Ascending aorta (tissue), 2 donors: Measurements from ENCODE around the gene TAF1. TPM values are rescaled to one million over a fixed set of nuclear protein-coding genes. Genes with fewer than 3 reads are reported as not detected.
"Not testable (repeated sequence)": the region's sequence is repeated elsewhere in the genome, so short reads cannot be mapped to it uniquely, and the experiment has no call there.

Source experiments
- DNase-seq, 2 donors: peaks; one replicate each; pipeline ENCODE4 v3.0.0-alpha.2; 2019; ENCODE audit warnings: low spot score in 2 of 2
- H3K27ac ChIP-seq, 2 donors: fragments of 200-600 bp; sonication (generic); one replicate each; pipeline ENCODE4 v1.5.1; 2016 to 2017; ENCODE audit warnings: mild to moderate bottlenecking in 1 of 2
- H3K27me3 ChIP-seq: fragments of 200-600 bp; sonication (generic); one replicate; pipeline ENCODE4 v1.5.1; 2017
- H3K36me3 ChIP-seq, 2 donors: fragments of 200-600 bp; sonication (generic); one replicate each; pipeline ENCODE4 v1.5.1; 2016
- H3K4me1 ChIP-seq, 2 donors: fragments of 200-600 bp; sonication (generic); one replicate each; pipeline ENCODE4 v1.5.1; 2016 to 2017; ENCODE audit warnings: mild to moderate bottlenecking in 1 of 2
- H3K4me3 ChIP-seq, 2 donors: fragments of 200-600 bp; sonication (generic); one replicate each; pipeline ENCODE4 v1.5.1; 2016 to 2017; ENCODE audit warnings: mild to moderate bottlenecking in 1 of 2
- H3K9me3 ChIP-seq, 2 donors: fragments of 200-600 bp; sonication (generic); one replicate each; pipeline ENCODE4 v1.5.1; 2016
- intact Hi-C: fragments of 100-400 bp; cut with DNase I; formaldehyde crosslinking; loops from one replicate; pipeline ENCODE4 v1.15.1; 2023
- total RNA-seq: library from RNA; depleted of rRNA; stranded (reverse); fragments of >200 nt; gene quantifications from one replicate; pipeline ENCODE4 v1.1.0, GENCODE V29; 2016
- TF ChIP-seq, protein P1 (sequence below), 3 experiments: fragments of 200-600 bp in 2 of 3; fragments of 450-650 bp in 1 of 3; sonication (generic) in 2 of 3; IDR thresholded peaks; one replicate each; pipeline ENCODE4 v1.5.1; 2016 to 2019; ENCODE audit warnings: antibody characterized with exemption in 3 of 3, mild to moderate bottlenecking in 1 of 3, moderate library complexity in 1 of 3

Gene TAF1
- total RNA-seq, 1 donor from 2014 or later: 63.2 TPM

DNA sequence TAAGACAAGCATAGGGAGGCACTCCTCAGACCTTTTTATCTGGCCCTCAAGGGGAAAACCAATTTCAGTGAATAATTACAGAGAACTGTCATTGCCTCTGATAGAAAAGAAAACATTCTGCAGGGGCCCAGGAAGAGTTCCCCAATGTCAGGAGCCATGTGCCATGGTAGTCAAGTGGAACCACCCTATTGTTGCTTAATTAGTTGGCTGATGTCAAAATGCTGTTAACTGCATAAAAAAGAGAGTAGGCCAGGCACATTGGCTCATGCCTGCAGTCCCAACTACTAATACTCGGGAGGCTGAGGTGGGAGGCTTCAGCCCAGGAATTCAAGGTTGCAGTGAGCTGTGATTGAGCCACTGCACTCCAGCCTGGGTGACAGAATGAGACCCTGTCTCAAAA lies 138.2 kb downstream of the TAF1 start:
- Histone ChIP-seq H3K27ac (no peak overlapping the region), H3K4me3 (no peak overlapping the region), H3K4me1 (no peaks in the 10 kb centered on the region), H3K36me3 (no peaks in the 10 kb centered on the region), H3K9me3 (no peaks in the 10 kb centered on the region), H3K27me3 (no peaks in the 10 kb centered on the region)
- intact Hi-C loops: no loop called here
- TF ChIP-seq, protein P1, sequence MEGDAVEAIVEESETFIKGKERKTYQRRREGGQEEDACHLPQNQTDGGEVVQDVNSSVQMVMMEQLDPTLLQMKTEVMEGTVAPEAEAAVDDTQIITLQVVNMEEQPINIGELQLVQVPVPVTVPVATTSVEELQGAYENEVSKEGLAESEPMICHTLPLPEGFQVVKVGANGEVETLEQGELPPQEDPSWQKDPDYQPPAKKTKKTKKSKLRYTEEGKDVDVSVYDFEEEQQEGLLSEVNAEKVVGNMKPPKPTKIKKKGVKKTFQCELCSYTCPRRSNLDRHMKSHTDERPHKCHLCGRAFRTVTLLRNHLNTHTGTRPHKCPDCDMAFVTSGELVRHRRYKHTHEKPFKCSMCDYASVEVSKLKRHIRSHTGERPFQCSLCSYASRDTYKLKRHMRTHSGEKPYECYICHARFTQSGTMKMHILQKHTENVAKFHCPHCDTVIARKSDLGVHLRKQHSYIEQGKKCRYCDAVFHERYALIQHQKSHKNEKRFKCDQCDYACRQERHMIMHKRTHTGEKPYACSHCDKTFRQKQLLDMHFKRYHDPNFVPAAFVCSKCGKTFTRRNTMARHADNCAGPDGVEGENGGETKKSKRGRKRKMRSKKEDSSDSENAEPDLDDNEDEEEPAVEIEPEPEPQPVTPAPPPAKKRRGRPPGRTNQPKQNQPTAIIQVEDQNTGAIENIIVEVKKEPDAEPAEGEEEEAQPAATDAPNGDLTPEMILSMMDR (IDR thresholded peaks at IDR 0.05): no peak
- DNase-seq: no peak

DNA sequence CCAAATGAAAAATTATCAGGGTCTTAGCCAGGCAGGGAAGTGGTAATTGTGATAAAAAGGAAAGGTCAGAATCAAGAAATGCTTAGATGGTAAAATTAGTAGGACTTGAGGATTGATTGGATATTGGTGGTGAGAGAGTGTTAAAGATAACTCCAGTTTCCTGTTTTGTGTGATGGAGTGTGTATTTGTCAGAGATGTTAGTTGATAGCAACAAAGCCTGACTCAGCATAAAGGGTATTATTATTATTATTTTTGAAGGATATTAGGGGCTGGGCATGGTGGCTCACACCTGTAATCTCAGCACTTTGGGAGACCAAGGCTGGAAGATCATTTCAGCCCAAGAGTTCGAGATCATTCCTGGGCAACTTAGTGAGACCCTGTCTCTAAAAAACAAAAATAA lies 143.1 kb downstream of the TAF1 start:
- no peak overlapping the region for H3K4me3 ChIP-seq
- intact Hi-C loops: no loop called here
- H3K36me3 ChIP-seq: no peaks in the 10 kb centered on the region
- TF ChIP-seq, protein P1 (IDR thresholded peaks at IDR 0.05): no peak
- H3K9me3 ChIP-seq: no peaks in the 10 kb centered on the region
- no peaks in the 10 kb centered on the region for H3K4me1 ChIP-seq
- H3K27me3 ChIP-seq: no peaks in the 10 kb centered on the region
- no peak for DNase-seq
- H3K27ac ChIP-seq: no peak overlapping the region

DNA sequence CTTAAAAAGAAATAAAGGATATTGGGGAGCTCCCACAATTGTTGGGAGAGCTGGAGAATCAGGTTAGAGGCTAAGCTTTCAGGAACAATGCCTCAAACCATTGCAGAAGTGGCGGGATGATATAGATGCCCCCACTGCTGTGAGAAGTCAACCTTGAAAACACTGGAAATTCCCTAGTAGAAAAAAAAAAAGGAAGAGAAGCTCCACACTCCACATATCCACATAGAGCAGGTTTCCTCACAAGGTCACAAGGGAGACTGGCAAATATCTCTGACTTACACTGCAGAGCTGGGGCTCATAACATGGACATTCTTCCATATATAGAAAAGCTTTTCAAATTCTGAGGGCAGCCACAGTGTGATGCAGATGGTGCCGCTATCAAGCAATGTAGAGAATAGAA lies 144.0 kb downstream of the TAF1 start:
- Histone ChIP-seq H3K9me3 (no peaks in the 10 kb centered on the region), H3K27me3 (no peaks in the 10 kb centered on the region), H3K4me1 (no peaks in the 10 kb centered on the region), H3K4me3 (no peak overlapping the region), H3K27ac (no peak overlapping the region), H3K36me3 (no peaks in the 10 kb centered on the region)
- DNase-seq: no peak
- TF ChIP-seq, protein P1 (IDR thresholded peaks at IDR 0.05): no peak
- intact Hi-C loops: no loop called here

DNA sequence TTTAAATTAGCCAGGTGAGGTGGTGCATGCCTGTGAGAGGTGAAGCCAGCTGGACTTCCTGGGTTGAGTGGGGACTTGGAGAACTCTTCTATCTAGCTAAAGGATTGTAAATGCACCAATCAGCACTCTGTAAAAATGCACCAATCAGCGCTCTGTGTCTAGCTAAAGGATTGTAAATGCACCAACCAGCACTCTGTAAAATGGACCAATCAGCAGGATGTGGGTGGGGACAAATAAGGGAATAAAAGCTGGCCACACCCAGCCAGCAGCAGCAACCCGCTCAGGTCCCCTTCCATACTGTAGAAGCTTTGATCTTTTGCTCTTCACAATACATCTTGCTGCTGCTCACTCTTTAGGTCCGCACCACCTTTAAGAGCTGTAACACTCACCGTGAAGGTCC lies 147.6 kb downstream of the TAF1 start:
- H3K36me3 ChIP-seq, H3K4me1 ChIP-seq, DNase-seq, H3K27ac ChIP-seq, intact Hi-C loops, H3K27me3 ChIP-seq, H3K4me3 ChIP-seq, H3K9me3 ChIP-seq: not testable (repeated sequence)

DNA sequence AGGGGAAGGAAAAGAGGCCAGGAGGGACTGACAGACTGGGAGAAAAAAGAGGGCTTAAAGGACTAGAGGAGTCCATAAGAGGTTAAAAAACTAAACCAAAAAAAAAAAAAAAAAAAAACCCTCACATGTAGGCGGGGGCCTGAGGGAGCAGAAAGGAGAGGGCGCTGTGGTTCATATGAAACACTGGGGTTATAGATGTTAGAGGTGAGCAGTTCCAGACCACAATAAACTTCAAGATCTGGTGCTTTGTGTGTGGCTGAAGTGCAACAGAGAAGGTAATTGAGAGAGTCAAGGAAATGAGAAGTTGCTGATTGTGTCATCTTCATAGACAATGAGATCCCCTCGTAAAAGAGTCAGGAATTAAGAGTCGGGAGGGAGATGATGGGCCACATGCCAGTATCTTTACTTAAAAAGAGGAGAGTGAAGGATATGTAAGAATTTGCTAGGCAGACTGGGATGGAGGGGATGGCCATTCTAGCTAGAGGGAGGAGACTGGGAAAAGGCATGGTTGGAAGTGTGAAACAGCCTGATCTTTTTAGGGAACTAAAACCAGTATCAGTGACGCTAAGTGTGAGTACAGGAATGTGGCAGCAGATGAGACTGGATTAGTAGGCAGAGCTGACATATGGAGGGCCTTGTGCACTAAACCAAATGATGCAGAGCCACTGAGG lies 148.3 kb downstream of the TAF1 start:
- no peak overlapping the region for H3K27ac ChIP-seq
- H3K27me3 ChIP-seq: no peaks in the 10 kb centered on the region
- no peaks in the 10 kb centered on the region for H3K4me1 ChIP-seq
- no peak for DNase-seq
- TF ChIP-seq, protein P1 (IDR thresholded peaks at IDR 0.05): no peak
- intact Hi-C loops: no loop called here
- H3K9me3 ChIP-seq: no peaks in the 10 kb centered on the region
- H3K4me3 ChIP-seq: no peak overlapping the region
- no peaks in the 10 kb centered on the region for H3K36me3 ChIP-seq

DNA sequence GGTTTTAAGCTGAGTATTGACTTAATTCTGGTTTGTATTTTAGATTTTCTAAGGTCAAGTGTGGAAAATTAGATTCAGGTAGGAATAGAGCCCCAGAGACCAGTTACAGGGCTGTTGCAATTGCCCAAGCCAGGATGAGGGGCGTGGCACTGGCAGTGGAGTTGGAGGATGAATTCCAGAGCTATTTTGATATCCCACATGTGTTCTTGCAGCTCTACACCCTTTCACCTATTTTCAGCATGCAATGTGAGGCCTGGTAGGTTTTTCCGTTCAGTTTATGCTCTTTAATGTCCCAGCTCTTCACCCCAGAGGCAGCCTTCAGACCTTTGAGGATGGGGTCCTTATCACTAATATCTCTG lies 148.9 kb downstream of the TAF1 start:
- Histone ChIP-seq H3K9me3 (no peaks in the 10 kb centered on the region), H3K27ac (no peak overlapping the region), H3K27me3 (no peaks in the 10 kb centered on the region), H3K36me3 (no peaks in the 10 kb centered on the region), H3K4me3 (no peak overlapping the region), H3K4me1 (no peaks in the 10 kb centered on the region)
- intact Hi-C loops: no loop called here
- no peak for DNase-seq
- TF ChIP-seq, protein P1 (IDR thresholded peaks at IDR 0.05): no peak

Other genes starting within 250 kb of the TAF1 start
- 36.9 TPM for gene MED12, start 247.8 kb upstream of the TAF1 start, total RNA-seq
- gene NLGN3, start 221.5 kb upstream of the TAF1 start, total RNA-seq: 0.21 TPM
- gene GJB1, start 143.1 kb upstream of the TAF1 start, total RNA-seq: not detected
- 12.5 TPM for gene ZMYM3, start 112.2 kb upstream of the TAF1 start, total RNA-seq
- gene NONO, start 82.7 kb upstream of the TAF1 start, total RNA-seq: 178 TPM
- not detected for gene ITGB1BP2, start 64.6 kb upstream of the TAF1 start, total RNA-seq
- 64.2 TPM for gene OGT, start 166.7 kb downstream of the TAF1 start, total RNA-seq
- gene GCNA, start 212.1 kb downstream of the TAF1 start, total RNA-seq: 0.96 TPM